Esophagus (tissue), 2 donors: Measurements from ENCODE around the gene NOA1. TPM values are rescaled to one million over a fixed set of nuclear protein-coding genes. Genes with fewer than 3 reads are reported as not detected.
"Not testable (repeated sequence)": the region's sequence is repeated elsewhere in the genome, so short reads cannot be mapped to it uniquely, and the experiment has no call there.

Experiments used
- H3K27ac ChIP-seq, 2 donors: one replicate each; pipeline ENCODE4 v1.5.1; 2013; ENCODE audit warnings: low read depth in 2 of 2, mild to moderate bottlenecking in 2 of 2, inconsistent platforms in 1 of 2, low read length in 1 of 2, moderate library complexity in 1 of 2
- H3K27me3 ChIP-seq, 2 donors: one replicate each; pipeline ENCODE4 v1.6.1; 2013; ENCODE audit warnings: low read length in 2 of 2, control low read depth in 1 of 2, mild to moderate bottlenecking in 1 of 2; ENCODE audit not compliant: insufficient read depth in 2 of 2, control insufficient read depth in 1 of 2
- H3K36me3 ChIP-seq, 2 donors: one replicate each; pipeline ENCODE4 v1.6.1; 2013; ENCODE audit warnings: low read length in 1 of 2; ENCODE audit not compliant: control insufficient read depth in 2 of 2, insufficient read depth in 2 of 2
- H3K4me1 ChIP-seq, 2 donors: one replicate each; pipeline ENCODE4 v1.6.1; 2013; ENCODE audit warnings: low read length in 1 of 2; ENCODE audit not compliant: control insufficient read depth in 2 of 2, insufficient read depth in 2 of 2
- H3K4me3 ChIP-seq, 2 donors: one replicate each; pipeline ENCODE4 v1.5.1; 2013; ENCODE audit warnings: low read length in 2 of 2, mild to moderate bottlenecking in 2 of 2, low read depth in 1 of 2, moderate library complexity in 1 of 2
- H3K9me3 ChIP-seq, 2 donors: one replicate each; pipeline ENCODE4 v1.6.1; 2013; ENCODE audit warnings: mild to moderate bottlenecking in 2 of 2, low read depth in 1 of 2, low read length in 1 of 2, moderate library complexity in 1 of 2; ENCODE audit not compliant: control insufficient read depth in 2 of 2, insufficient read depth in 1 of 2
- WGBS, 2 donors: extraction: QIAGEN DNeasy Blood & Tissue Kit; methylation state at CpG; one replicate each; pipeline ENCODE4 v1.1.7; 2013; 5-methylcytosine and 5-hydroxymethylcytosine counted together
- polyA plus RNA-seq, 2 donors: library from polyadenylated mRNA; stranded (reverse); fragments of 200-250 nt; gene quantifications; one replicate each; pipeline ENCODE4 v1.2.3, GENCODE V29; 2013
- donor health status: healthy with polysubstance abuse.
- donor health status: Bipolar disorder and iron deficiency.

NOA1 gene
- polyA plus RNA-seq, 2 donors, result 3.4 to 11.0 TPM

DNA sequence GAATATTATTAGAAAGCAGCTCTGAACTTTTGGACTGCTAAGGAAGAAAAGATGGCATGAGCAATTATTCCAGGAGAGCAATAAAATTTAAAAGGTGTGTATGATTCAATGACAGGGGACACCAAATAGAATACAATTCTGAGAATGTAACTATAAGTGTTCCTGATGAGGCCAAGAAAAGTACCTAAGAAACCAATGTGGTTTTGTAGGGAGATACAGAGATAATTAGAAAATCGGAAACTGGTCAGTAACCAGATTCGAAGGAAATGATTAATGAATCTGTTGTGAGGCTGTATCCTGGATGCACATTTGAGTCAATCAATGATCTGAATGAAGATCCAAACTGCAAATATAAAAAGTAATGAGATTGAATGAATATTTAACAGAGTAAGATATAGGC lies 6.0 kb downstream of the NOA1 start:
- no peaks in the 10 kb centered on the region for H3K27me3 ChIP-seq
- peaks cover 12 to 14% of the 10 kb centered on the region in 2 donors for H3K36me3 ChIP-seq
- H3K4me1 ChIP-seq, result peaks cover 3 to 10% of the 10 kb centered on the region in 2 donors
- H3K9me3 ChIP-seq, result peaks cover 0 to 2% of the 10 kb centered on the region in 2 donors
- H3K4me3 ChIP-seq, result no peak overlapping the region
- H3K27ac ChIP-seq, result no peak overlapping the region
- WGBS, 2 donors, result 79 to 87% methylated on average over 2 of the region's 2 CpGs

DNA sequence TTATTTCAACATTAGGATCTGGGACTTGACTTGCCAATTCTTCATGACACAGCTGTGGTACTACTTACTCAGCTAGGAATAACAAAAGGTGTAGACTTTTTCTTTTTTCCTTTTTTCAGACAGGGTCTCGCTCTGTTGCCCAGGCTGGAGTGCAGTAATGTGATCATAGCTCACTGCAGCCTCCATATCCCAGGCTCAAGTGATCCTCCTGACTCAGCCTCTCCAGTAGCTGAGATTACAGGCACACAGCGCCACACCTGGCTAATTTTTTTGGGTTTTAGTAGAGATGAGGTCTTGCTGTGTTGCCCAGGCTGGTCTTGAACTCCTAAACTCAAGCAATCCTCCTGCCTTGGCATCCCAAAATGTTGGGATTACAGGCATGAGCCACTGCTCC lies 16.3 kb downstream of the NOA1 start:
- Histone ChIP-seq H3K27ac (no peak overlapping the region), H3K27me3 (no peaks in the 10 kb centered on the region), H3K4me3 (no peak overlapping the region), H3K9me3 (no peaks in the 10 kb centered on the region), H3K4me1 (no peaks in the 10 kb centered on the region), H3K36me3 (peaks cover 5% of the 10 kb centered on the region in 2 donors)
- 96 to 98% methylated on average over 2 of the region's 2 CpGs for WGBS, 2 donors

DNA sequence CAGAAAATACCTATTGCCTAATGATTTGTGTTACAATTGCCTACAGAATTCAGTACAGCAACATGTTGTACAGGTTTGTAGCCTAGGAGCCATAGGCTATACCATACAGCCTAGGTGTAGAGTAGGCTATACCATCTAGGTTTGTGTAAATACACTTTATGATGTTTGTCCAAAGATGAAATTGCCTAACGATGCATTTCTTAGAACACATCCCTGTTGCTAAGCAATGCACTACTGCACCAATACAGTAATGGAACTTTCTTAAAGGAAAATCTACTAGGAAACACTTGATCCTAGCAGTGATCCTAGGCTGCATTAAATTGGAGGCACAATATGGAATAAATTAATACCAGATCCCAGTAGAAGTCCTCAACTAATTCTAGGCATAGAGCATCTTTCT lies 18.3 kb downstream of the NOA1 start:
- Histone ChIP-seq H3K9me3 (no peaks in the 10 kb centered on the region), H3K4me3 (no peak overlapping the region), H3K36me3 (peaks cover 5% of the 10 kb centered on the region in 2 donors), H3K27ac (no peak overlapping the region), H3K4me1 (no peaks in the 10 kb centered on the region), H3K27me3 (no peaks in the 10 kb centered on the region)
- 38% methylated on average over 1 of the region's 1 CpG for WGBS, 2 donors

DNA sequence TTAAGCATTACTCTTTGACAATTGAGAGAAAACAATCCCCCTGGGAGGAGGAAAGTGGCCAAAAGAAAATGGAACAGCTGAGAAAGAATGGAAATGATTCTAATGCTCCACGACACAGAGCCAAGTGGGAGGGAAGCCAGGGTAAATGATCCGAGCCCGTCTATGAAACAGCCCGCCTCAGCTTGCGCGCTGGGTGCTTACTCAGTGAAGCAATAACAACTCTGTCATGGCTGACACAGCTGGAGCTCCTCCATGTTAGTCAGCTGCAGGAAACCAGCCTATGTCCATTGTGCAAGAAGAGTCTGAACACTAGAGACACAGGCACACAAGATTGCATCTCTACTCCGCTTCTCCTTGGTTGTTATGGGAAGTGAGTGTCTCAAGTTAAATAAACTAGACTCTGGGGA lies 19.3 kb downstream of the NOA1 start:
- Histone ChIP-seq H3K9me3 (no peaks in the 10 kb centered on the region), H3K27me3 (no peaks in the 10 kb centered on the region), H3K4me3 (peak overlapping the region in 1 of 2 donors; percentile 0), H3K36me3 (peaks cover 0 to 2% of the 10 kb centered on the region in 2 donors), H3K27ac (no peak overlapping the region), H3K4me1 (no peaks in the 10 kb centered on the region)
- 11 to 49% methylated on average over 7 of the region's 7 CpGs for WGBS, 2 donors

DNA sequence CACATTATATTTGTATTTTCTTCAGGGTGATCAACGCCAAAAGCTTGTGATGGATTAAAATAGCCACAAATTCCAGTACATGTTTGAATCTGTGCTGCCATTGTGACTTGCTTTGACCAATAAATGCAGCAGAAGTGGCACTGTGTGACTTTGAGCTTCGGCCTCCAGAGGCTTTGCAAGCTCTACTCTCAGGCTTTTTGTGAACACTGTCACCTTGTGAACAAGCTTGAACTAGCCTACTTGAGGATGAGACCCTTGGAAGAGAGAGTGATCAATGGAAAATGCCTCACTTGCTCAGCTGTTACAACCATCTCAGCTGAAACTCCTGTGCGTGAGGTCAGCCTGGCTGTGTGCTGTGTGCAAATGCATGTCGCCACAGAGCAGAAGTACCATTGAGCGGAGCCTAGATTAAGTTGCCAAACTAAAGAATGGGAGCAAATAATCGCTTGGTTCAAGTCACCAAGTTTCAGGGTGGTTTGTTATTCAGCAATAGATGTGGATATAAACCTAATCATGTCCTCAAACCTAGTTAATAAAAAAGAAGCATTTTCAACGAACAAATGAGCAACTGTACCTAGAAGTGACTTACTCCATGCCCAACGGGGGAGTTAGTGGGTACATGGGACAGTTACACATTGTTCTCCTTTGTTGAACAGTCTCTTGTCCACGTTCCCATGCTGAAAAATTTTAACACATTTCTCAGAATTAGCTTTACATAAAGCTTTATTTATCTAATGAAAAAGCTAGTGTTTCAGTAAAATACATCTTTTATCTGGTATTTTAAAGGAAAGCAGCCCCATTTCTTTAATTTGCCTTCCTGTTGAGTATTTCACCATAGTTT lies 23.5 kb downstream of the NOA1 start:
- no peaks in the 10 kb centered on the region for H3K27me3 ChIP-seq
- H3K4me1 ChIP-seq, result no peaks in the 10 kb centered on the region
- H3K9me3 ChIP-seq, result no peaks in the 10 kb centered on the region
- H3K4me3 ChIP-seq, result no peak overlapping the region
- no peaks in the 10 kb centered on the region for H3K36me3 ChIP-seq
- WGBS, 2 donors, result 85% methylated on average over 9 of the region's 9 CpGs
- no peak overlapping the region for H3K27ac ChIP-seq

DNA sequence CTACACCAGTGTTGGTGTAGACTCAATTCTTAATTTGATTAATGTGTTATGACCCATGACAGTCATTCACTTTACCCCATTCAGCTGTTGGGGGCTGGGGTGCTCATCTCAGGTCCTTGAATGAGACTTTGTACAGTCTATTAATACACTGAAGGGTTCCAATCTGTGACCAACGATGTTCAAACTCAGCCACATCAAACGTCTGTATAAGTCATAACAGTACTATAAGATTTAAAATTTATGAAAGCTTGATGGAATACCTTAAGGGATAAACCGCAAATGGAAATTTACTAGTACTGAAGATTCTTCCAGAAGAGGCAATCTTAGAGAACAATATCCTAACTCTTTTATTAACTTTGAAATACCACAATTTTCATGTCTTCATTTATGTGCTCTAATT lies 36.0 kb downstream of the NOA1 start:
- Histone ChIP-seq H3K27me3 (no peaks in the 10 kb centered on the region), H3K27ac (no peak overlapping the region), H3K4me1 (no peaks in the 10 kb centered on the region), H3K4me3 (no peak overlapping the region), H3K9me3 (no peaks in the 10 kb centered on the region), H3K36me3 (peaks cover 0 to 6% of the 10 kb centered on the region in 2 donors)
- WGBS, 2 donors, result 71 to 74% methylated on average over 3 of the region's 3 CpGs

DNA sequence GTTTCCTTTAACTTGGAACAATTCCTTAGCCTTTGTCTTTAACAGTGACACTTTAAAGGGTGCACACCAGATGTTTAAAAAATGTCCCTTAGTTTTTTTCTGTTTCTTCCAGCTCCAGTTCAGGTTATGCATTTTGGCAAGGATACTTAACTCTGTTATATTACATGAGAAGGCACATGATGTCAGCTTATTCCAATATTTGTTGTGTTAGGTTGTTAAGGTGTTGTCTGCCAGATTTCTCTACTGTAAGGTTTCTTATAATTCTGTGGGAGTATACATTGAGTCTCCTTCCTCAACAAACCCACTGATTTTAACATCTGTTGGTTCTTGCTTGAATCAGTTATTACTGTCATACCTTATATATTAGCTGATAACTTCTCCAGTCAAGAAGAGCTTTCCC lies 36.4 kb downstream of the NOA1 start:
- Histone ChIP-seq H3K4me1 (no peaks in the 10 kb centered on the region), H3K9me3 (no peaks in the 10 kb centered on the region), H3K4me3 (no peak overlapping the region), H3K27ac (no peak overlapping the region), H3K36me3 (peaks cover 0 to 6% of the 10 kb centered on the region in 2 donors), H3K27me3 (no peaks in the 10 kb centered on the region)

DNA sequence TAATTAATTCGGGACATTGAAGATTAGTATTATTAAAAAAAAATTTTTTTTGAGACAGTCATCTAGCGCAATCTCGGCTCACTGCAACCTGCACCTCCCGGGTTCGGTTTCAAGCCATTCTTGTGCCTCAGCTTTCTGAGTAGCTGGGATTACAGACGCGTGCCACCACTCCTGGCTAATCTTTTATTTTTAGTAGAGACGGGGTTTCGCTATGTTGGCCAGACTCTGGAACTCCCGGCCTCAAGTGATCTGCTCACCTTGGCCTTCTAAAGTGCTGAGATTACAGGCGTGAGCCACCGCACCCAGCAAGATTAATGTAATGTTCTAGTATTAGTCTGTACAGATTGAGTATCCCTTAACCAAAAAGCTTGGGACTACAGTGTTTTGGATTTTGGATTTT lies 37.0 kb downstream of the NOA1 start:
- Histone ChIP-seq H3K27ac (no peak overlapping the region), H3K4me3 (no peak overlapping the region), H3K4me1 (no peaks in the 10 kb centered on the region), H3K9me3 (no peaks in the 10 kb centered on the region), H3K27me3 (no peaks in the 10 kb centered on the region), H3K36me3 (peaks cover 0 to 6% of the 10 kb centered on the region in 2 donors)
- WGBS, 2 donors, result 94 to 97% methylated on average over 12 of the region's 12 CpGs

DNA sequence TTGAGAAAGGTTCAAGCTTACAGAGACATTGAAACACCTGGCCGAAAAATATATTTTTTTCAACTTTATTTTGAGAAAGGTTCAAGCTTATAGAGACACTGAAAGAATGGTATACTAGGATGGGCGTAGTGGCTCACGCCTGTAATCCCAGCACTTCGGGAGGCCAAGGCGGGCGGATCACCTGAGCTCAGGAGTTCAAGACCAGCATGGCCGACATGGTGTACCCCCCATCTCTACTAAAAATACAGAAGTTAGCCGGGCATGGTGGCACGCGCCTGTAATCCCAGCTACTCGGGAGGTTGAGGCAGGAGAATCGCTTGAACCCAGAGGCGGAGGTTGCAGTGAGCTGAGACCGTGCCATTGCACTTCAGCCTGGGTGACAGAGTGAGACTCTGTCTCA lies 37.6 kb downstream of the NOA1 start:
- WGBS, 2 donors, result 98 to 100% methylated on average over 14 of the region's 14 CpGs
- H3K4me1 ChIP-seq, H3K36me3 ChIP-seq, H3K27ac ChIP-seq, H3K9me3 ChIP-seq, H3K27me3 ChIP-seq, H3K4me3 ChIP-seq: not testable (repeated sequence)

DNA sequence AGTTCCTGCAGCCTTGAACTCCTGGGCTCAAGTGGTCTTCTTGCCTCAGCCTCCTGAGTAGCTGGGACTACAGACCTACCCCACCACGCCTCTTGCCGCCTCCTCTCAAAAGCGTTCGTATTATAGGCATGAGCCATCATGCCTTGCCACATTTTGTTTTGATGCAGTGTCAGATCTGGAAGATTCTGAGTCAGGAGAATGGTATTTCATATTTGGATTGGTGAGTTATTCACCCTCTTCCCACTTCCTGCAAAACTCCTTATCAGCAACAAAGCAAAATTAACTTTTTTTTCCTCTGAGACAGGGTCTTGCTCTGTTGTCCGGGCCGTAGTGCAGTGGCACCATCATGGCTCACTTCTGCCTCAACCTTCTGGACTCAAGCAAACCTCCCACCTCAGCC lies 40.1 kb downstream of the NOA1 start:
- Histone ChIP-seq H3K4me1 (no peaks in the 10 kb centered on the region), H3K27me3 (no peaks in the 10 kb centered on the region), H3K4me3 (no peak overlapping the region), H3K9me3 (no peaks in the 10 kb centered on the region), H3K36me3 (peaks cover 0 to 6% of the 10 kb centered on the region in 2 donors), H3K27ac (no peak overlapping the region)
- WGBS, 2 donors, result 66 to 71% methylated on average over 6 of the region's 6 CpGs
